GM12878 (cell line): ENCODE measurements around the gene RAB44. TPM values are rescaled to one million over a fixed set of nuclear protein-coding genes. Genes with fewer than 3 reads are reported as not detected.

ENCODE experiments used
- ATAC-seq: fragments of 200-7000 bp; cut with Tn5 transposase; 3 replicates; pipeline ENCODE4 v1.9.1; 2020; ENCODE audit warnings: mild to moderate bottlenecking, moderate library complexity
- BruUV-seq: library from RNA; stranded (reverse); fragments of 400-500 nt; replicated peaks from 2 replicates; lab custom pipeline; 2021; lab: Mats Ljungman, UMichigan
- CTCF ChIA-PET: fragments of 300-600 bp; sonication (Branson Sonifier 250); formaldehyde crosslinking; extraction: SDS; loops from one replicate; lab custom pipeline; 2021; ENCODE audit warnings: inconsistent platforms; lab: Yijun Ruan, JAX
- POLR2A ChIA-PET: fragments of 350-600 bp; formaldehyde crosslinking; extraction: SDS; loops from one replicate; lab custom pipeline; 2021; ENCODE audit warnings: inconsistent platforms; lab: Charles Lee
- RAD21 ChIA-PET: fragments of 300-600 bp; sonication (Branson Sonifier 250); formaldehyde crosslinking; loops from one replicate; lab custom pipeline; 2023; ENCODE audit warnings: antibody characterized with exemption; ENCODE audit not compliant: unreplicated experiment; lab: Charles Lee
- SMC1A ChIA-PET: fragments of 300-600 bp; sonication (Branson Sonifier 250); formaldehyde crosslinking; loops from one replicate; lab custom pipeline; 2023; ENCODE audit not compliant: unreplicated experiment, uncharacterized antibody; lab: Charles Lee
- DNase-seq: peaks from one replicate; pipeline ENCODE4 v3.0.0-alpha.2; 2011; ENCODE audit warnings: low read depth, low spot score
- FAIRE-seq: peaks from 3 replicates; lab custom pipeline; 2011; peaks lifted over from hg19 to GRCh38; lab: Jason Lieb, UNC
- H2AFZ ChIP-seq: 2 replicates; pipeline ENCODE4 v1.6.0; 2011; ENCODE audit warnings: low read depth, low read length, control low read depth; ENCODE audit not compliant: control insufficient read depth
- H3K27ac ChIP-seq: 2 replicates; pipeline ENCODE4 v1.5.1; 2011; ENCODE audit warnings: control low read depth; ENCODE audit not compliant: control insufficient read depth, insufficient read depth
- H3K27me3 ChIP-seq, 2 experiments: replicated peaks in 1 of 2; 2 replicates each; pipeline versions ENCODE4 v1.6.0 to v1.6.1; 2011; ENCODE audit warnings: low read length in 1 of 2; ENCODE audit not compliant: control insufficient read depth in 2 of 2, insufficient read depth in 2 of 2
- H3K36me3 ChIP-seq, 2 experiments: 2 replicates each; pipeline ENCODE4 v1.5.1; 2011; ENCODE audit warnings: low read length in 1 of 2; ENCODE audit not compliant: control insufficient read depth in 2 of 2, insufficient read depth in 2 of 2
- H3K4me1 ChIP-seq: 2 replicates; pipeline ENCODE4 v1.6.1; 2011; ENCODE audit warnings: mild to moderate bottlenecking, low read length, moderate library complexity, mixed read lengths; ENCODE audit not compliant: control insufficient read depth, insufficient read depth
- H3K4me2 ChIP-seq: 2 replicates; pipeline ENCODE4 v1.6.0; 2011; ENCODE audit warnings: control low read depth; ENCODE audit not compliant: control insufficient read depth, insufficient read depth
- H3K4me3 ChIP-seq: fragments of 200-600 bp; sonication (generic); 2 replicates; pipeline ENCODE4 v1.5.1; 2016
- H3K79me2 ChIP-seq: 2 replicates; pipeline ENCODE4 v1.6.0; 2011; ENCODE audit warnings: low read length; ENCODE audit not compliant: control insufficient read depth, insufficient read depth
- H3K9ac ChIP-seq: 2 replicates; pipeline ENCODE4 v1.8.0; 2011; ENCODE audit warnings: low read length, control low read depth, mixed read lengths; ENCODE audit not compliant: control insufficient read depth, insufficient read depth
- H3K9me3 ChIP-seq: replicated peaks from 3 replicates; pipeline ENCODE4 v1.5.1; 2011; ENCODE audit warnings: mild to moderate bottlenecking, low read length; ENCODE audit not compliant: control insufficient read depth, insufficient read depth
- H4K20me1 ChIP-seq: 2 replicates; pipeline ENCODE4 v1.6.0; 2011; ENCODE audit not compliant: control insufficient read depth, insufficient read depth
- CBX3 ChIP-seq: fragments of 200-600 bp; sonication (generic); IDR thresholded peaks from 2 replicates; pipeline ENCODE4 v1.6.1; 2016; ENCODE audit warnings: low read depth, borderline replicate concordance
- CEBPB ChIP-seq, 2 experiments: fragments of 150-350 bp in 1 of 2; IDR thresholded peaks; 2 replicates each; pipeline ENCODE4 v1.6.1; 2012 to 2014; ENCODE audit warnings: low read depth in 2 of 2, low read length in 2 of 2, borderline replicate concordance in 1 of 2, inconsistent platforms in 1 of 2
- CUX1 ChIP-seq: IDR thresholded peaks from 2 replicates; pipeline ENCODE4 v1.6.1; 2012; ENCODE audit warnings: improper control_type of control experiment, low read depth, low read length; ENCODE audit not compliant: insufficient replicate concordance
- IRF5 ChIP-seq: fragments of 450-650 bp; IDR thresholded peaks from 2 replicates; pipeline ENCODE4 v1.6.1; 2017; ENCODE audit warnings: borderline replicate concordance
- MTA2 ChIP-seq: fragments of 450-650 bp; IDR thresholded peaks from 2 replicates; pipeline ENCODE4 v1.6.1; 2016; ENCODE audit warnings: low read depth, mild to moderate bottlenecking, moderate library complexity
- POLR2A ChIP-seq: IDR thresholded peaks from 2 replicates; pipeline ENCODE4 v1.6.1; 2011; ENCODE audit warnings: low read depth, mild to moderate bottlenecking, low read length
- WGBS: methylation state at CpG from one replicate; pipeline ENCODE4 v1.1.6; 2016; ENCODE audit warnings: low lambda C conversion rate; ENCODE audit not compliant: insufficient replicate concordance, insufficient coverage; ENCODE audit errors: missing lambda C conversion rate; 5-methylcytosine and 5-hydroxymethylcytosine counted together
- in situ Hi-C: fragments of 300-500 bp; cut with MboI; formaldehyde crosslinking; loops from 9 replicates; pipeline ENCODE4 v1.14.3; 2018; ENCODE audit warnings: mixed read lengths
- intact Hi-C: fragments of 100-400 bp; cut with micrococcal nuclease; formaldehyde crosslinking; loops from one replicate; pipeline ENCODE4 v1.14.2; 2022; ENCODE audit not compliant: unreplicated experiment
- polyA plus RNA-seq, 11 experiments: library from polyadenylated mRNA; depleted of rRNA in 4 of 11; unstranded in 6 of 11; stranded (reverse) in 5 of 11; fragments of >200 nt; fragmentation: Nextera tagmentation in 4 of 11; fragmentation: Illumina TruSeq in 1 of 11; extraction: Ambion mirVana in 4 of 11; extraction: Trizol in 1 of 11; gene quantifications; 1 replicate in 1 of 11; 2 replicates in 10 of 11; pipeline versions ENCODE4 v1.2.1 to v1.2.3, GENCODE V29; 2011 to 2016; ENCODE audit warnings: inconsistent platforms in 2 of 11, missing spikeins in 2 of 11, low read depth in 1 of 11
- total RNA-seq, 4 experiments: library from RNA; depleted of rRNA in 3 of 4; stranded (reverse); fragments of >200 nt in 3 of 4; fragmentation: Illumina TruSeq in 1 of 4; extraction: Trizol in 1 of 4; gene quantifications; 2 replicates each; pipeline versions ENCODE4 v1.2.1 to v1.2.3, GENCODE V29; 2013 to 2021
- TF ChIP-seq, protein P1 (sequence below): fragments of 450-650 bp; IDR thresholded peaks from 2 replicates; pipeline ENCODE4 v1.6.1; 2018; ENCODE audit warnings: borderline replicate concordance, mild to moderate bottlenecking; ENCODE audit not compliant: partially characterized antibody
- TF ChIP-seq, protein P2 (sequence below): fragments of 450-650 bp; formaldehyde crosslinking; IDR thresholded peaks from 2 replicates; pipeline ENCODE4 v1.5.0; 2022; ENCODE audit warnings: mild to moderate bottlenecking, missing genetic modification characterization

The RAB44 gene
- total and polyA plus RNA-seq, 10 of the 15 experiments (the other 5 are each of a cell fraction or from before 2014, with no cell fraction given): 0.01 to 0.08 (median 0.05) TPM; not detected in 2

GRCh38 chr6:36685166-36685924 is 12.3 kb upstream of the RAB44 start:
- in situ Hi-C loops (no loop called here), intact Hi-C loops (no loop called here)
- POLR2A ChIA-PET: interaction anchor here (1.4 kb wide), 1 partner anchor 34 kb away, joined by 3 read pairs; no protein-coding TSS in a partner anchor
- Histone ChIP-seq H3K27me3 (no peaks in the 10 kb centered on the region), H3K27ac (no peak overlapping the region), H4K20me1 (peaks cover 15% of the 10 kb centered on the region), H3K79me2 (peaks cover 44% of the 10 kb centered on the region), H3K4me2 (no peak overlapping the region), H3K4me3 (no peak overlapping the region), H2AFZ (no peak overlapping the region), H3K4me1 (peaks cover 36% of the 10 kb centered on the region), H3K36me3 (peaks cover 31 to 38% of the 10 kb centered on the region in 2 experiments), H3K9me3 (no peaks in the 10 kb centered on the region; the same call in 2 of the 3 replicates), H3K9ac (no peak overlapping the region)
- no peak for ATAC-seq
- WGBS: 86% methylated on average over 20 of the region's 20 CpGs
- no peak for FAIRE-seq
- BruUV-seq: no TSS peak
- CTCF ChIA-PET: interaction anchor here (0.6 to 7.7 kb wide), 6 partner anchors 9 to 1209 kb away, joined by 3 to 109 read pairs (median 9); no protein-coding TSS in a partner anchor
- RAD21 ChIA-PET: interaction anchor here (4.4 to 10.6 kb wide), 2 partner anchors 38 to 71 kb away, joined by 19 to 124 read pairs; no protein-coding TSS in a partner anchor
- SMC1A ChIA-PET: interaction anchor here (0.7 to 11.2 kb wide), 5 partner anchors 39 to 232 kb away, joined by 3 to 120 read pairs (median 4); no protein-coding TSS in a partner anchor
- no peak for DNase-seq
- TF ChIP-seq CBX3 (no peak), MTA2 (no peak), IRF5 (no peak), CEBPB (IDR thresholded peaks at IDR 0.05; ENCODE audit: borderline replicate concordance in 1 of 2, low read depth in 2 of 2, low read length in 2 of 2) (no peak), CUX1 (no peak), POLR2A (peak; percentile 47)
- TF ChIP-seq, protein P1, sequence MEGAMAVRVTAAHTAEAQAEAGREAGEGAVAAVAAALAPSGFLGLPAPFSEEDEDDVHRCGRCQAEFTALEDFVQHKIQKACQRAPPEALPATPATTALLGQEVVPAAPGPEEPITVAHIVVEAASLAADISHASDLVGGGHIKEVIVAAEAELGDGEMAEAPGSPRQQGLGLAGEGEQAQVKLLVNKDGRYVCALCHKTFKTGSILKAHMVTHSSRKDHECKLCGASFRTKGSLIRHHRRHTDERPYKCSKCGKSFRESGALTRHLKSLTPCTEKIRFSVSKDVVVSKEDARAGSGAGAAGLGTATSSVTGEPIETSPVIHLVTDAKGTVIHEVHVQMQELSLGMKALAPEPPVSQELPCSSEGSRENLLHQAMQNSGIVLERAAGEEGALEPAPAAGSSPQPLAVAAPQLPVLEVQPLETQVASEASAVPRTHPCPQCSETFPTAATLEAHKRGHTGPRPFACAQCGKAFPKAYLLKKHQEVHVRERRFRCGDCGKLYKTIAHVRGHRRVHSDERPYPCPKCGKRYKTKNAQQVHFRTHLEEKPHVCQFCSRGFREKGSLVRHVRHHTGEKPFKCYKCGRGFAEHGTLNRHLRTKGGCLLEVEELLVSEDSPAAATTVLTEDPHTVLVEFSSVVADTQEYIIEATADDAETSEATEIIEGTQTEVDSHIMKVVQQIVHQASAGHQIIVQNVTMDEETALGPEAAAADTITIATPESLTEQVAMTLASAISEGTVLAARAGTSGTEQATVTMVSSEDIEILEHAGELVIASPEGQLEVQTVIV: no peak
- TF ChIP-seq, protein P2, sequence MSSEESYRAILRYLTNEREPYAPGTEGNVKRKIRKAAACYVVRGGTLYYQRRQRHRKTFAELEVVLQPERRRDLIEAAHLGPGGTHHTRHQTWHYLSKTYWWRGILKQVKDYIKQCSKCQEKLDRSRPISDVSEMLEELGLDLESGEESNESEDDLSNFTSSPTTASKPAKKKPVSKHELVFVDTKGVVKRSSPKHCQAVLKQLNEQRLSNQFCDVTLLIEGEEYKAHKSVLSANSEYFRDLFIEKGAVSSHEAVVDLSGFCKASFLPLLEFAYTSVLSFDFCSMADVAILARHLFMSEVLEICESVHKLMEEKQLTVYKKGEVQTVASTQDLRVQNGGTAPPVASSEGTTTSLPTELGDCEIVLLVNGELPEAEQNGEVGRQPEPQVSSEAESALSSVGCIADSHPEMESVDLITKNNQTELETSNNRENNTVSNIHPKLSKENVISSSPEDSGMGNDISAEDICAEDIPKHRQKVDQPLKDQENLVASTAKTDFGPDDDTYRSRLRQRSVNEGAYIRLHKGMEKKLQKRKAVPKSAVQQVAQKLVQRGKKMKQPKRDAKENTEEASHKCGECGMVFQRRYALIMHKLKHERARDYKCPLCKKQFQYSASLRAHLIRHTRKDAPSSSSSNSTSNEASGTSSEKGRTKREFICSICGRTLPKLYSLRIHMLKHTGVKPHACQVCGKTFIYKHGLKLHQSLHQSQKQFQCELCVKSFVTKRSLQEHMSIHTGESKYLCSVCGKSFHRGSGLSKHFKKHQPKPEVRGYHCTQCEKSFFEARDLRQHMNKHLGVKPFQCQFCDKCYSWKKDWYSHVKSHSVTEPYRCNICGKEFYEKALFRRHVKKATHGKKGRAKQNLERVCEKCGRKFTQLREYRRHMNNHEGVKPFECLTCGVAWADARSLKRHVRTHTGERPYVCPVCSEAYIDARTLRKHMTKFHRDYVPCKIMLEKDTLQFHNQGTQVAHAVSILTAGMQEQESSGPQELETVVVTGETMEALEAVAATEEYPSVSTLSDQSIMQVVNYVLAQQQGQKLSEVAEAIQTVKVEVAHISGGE (CRISPR knock-in tag): peak; percentile 21; the same call in 1 of the 2 replicates
